ENCODE data around the gene TEP1. TPM values are rescaled to one million over a fixed set of nuclear protein-coding genes. Genes with fewer than 3 reads are reported as not detected.
A peak's percentile ranks its signal among the peaks of the same experiment; 100 is the strongest.

The TEP1 gene
- total RNA-seq, 2 experiments from 2014 or later, result 13.4 to 26.8 TPM

DNA sequence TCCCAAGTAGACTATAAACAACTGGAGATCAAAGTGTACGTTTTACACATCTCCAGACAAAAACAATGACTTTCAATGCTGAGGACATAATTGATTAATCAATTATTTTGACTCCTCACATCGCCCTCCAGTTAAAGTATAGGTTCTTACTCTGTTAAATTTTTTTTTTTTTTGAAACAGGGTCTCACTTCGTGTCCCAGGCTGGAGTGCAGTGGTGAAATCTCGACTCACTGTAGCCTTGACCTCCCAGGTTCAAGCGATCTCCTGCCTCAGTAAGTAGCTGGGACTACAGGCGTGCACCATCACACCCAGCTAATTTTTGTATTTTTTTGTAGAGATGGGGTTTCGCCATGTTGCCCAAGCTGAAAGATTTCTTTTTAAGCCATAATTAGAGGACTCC is 79.3 kb downstream of the TEP1 start:
- no TSS peak for BruUV-seq (replicated peaks)
- Histone ChIP-seq H3K9me2 (ENCODE audit: insufficient read depth, low read length) (no peaks in the 10 kb centered on the region), H3K27ac (ENCODE audit: low read depth, low read length, poor library complexity, severe bottlenecking) (peak overlapping the region; percentile 67), H3K36me3 (ENCODE audit: insufficient read depth, low read length) (peaks cover 17% of the 10 kb centered on the region; the same call in 1 of the 2 replicates), H3K9me3 (ENCODE audit: low read length) (no peaks in the 10 kb centered on the region), H2AFZ (ENCODE audit: low read length) (peak overlapping the region; percentile 81; the same call in 1 of the 2 replicates), H3K4me3 (ENCODE audit: low read depth, low read length, poor library complexity, severe bottlenecking) (peak overlapping the region; percentile 83), H4K20me1 (ENCODE audit: insufficient read depth, low read length) (peaks cover 6% of the 10 kb centered on the region; the same call in 1 of the 2 replicates), H3K4me2 (ENCODE audit: low read length) (peak overlapping the region; percentile 79), H3K4me1 (ENCODE audit: insufficient read depth, low read length, poor library complexity, severe bottlenecking) (peaks cover 42% of the 10 kb centered on the region), H3K79me2 (ENCODE audit: insufficient read depth, low read depth, low read length) (peaks cover 52% of the 10 kb centered on the region)
- DNase-seq (ENCODE audit: low spot score), result no peak
- ChIA-PET POLR2A (interaction anchor here (0.9 to 2.7 kb wide), 7 partner anchors 8 to 350 kb away, joined by 3 to 73 read pairs (median 4); partner anchors contain the start of genes APEX1, PARP2, PIP4P1 and RNASE4), CTCF (ENCODE audit: unreplicated experiment) (interaction anchor here (0.6 kb wide), 1 partner anchor 9 kb away, joined by 3 read pairs; no protein-coding TSS in a partner anchor)
- TF ChIP-seq, protein P1, sequence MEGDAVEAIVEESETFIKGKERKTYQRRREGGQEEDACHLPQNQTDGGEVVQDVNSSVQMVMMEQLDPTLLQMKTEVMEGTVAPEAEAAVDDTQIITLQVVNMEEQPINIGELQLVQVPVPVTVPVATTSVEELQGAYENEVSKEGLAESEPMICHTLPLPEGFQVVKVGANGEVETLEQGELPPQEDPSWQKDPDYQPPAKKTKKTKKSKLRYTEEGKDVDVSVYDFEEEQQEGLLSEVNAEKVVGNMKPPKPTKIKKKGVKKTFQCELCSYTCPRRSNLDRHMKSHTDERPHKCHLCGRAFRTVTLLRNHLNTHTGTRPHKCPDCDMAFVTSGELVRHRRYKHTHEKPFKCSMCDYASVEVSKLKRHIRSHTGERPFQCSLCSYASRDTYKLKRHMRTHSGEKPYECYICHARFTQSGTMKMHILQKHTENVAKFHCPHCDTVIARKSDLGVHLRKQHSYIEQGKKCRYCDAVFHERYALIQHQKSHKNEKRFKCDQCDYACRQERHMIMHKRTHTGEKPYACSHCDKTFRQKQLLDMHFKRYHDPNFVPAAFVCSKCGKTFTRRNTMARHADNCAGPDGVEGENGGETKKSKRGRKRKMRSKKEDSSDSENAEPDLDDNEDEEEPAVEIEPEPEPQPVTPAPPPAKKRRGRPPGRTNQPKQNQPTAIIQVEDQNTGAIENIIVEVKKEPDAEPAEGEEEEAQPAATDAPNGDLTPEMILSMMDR (conservative IDR thresholded peaks at IDR 0.05; ENCODE audit: low read length), result no peak
- no peak for TF ChIP-seq EZH2phosphoT487 (IDR thresholded peaks at IDR 0.05; ENCODE audit: borderline replicate concordance, low read depth, low read length)
- intact Hi-C loops (cut with micrococcal nuclease; ENCODE audit: unreplicated experiment), result no loop called here

- H3K4me2 ChIP-seq (ENCODE audit: low read length), result peak overlapping the region; percentile 79
- H4K20me1 ChIP-seq (ENCODE audit: insufficient read depth, low read length), result peaks cover 6% of the 10 kb centered on the region; the same call in 1 of the 2 replicates
- ChIA-PET POLR2A (interaction anchor here (0.7 to 2.7 kb wide), 11 partner anchors 9 to 351 kb away, joined by 3 to 73 read pairs (median 4); partner anchors contain the start of genes APEX1, PARP2, PIP4P1 and RNASE4), CTCF (ENCODE audit: unreplicated experiment) (interaction anchor here (0.6 to 1.8 kb wide), 3 partner anchors 9 to 638 kb away, joined by 4 to 11 read pairs (median 5); partner anchors contain the start of genes PARP2 and PIP4P1)
- H3K4me3 ChIP-seq (ENCODE audit: low read depth, low read length, poor library complexity, severe bottlenecking), result peak overlapping the region; percentile 83
- no peak for DNase-seq (ENCODE audit: low spot score)
- H3K79me2 ChIP-seq (ENCODE audit: insufficient read depth, low read depth, low read length), result peaks cover 57% of the 10 kb centered on the region
- H3K9me2 ChIP-seq (ENCODE audit: insufficient read depth, low read length), result no peaks in the 10 kb centered on the region
- intact Hi-C loops (cut with micrococcal nuclease; ENCODE audit: unreplicated experiment), result loop anchor here (1.0 kb wide), 1 partner anchor 10 kb away; the partner anchor contains the start of gene PARP2
- peaks cover 23% of the 10 kb centered on the region; the same call in 1 of the 2 replicates for H3K36me3 ChIP-seq (ENCODE audit: insufficient read depth, low read length)
- H2AFZ ChIP-seq (ENCODE audit: low read length), result peak overlapping the region; percentile 81
- H3K27ac ChIP-seq (ENCODE audit: low read depth, low read length, poor library complexity, severe bottlenecking), result peak overlapping the region; percentile 67
- H3K9me3 ChIP-seq (ENCODE audit: low read length), result no peaks in the 10 kb centered on the region
- H3K4me1 ChIP-seq (ENCODE audit: insufficient read depth, low read length, poor library complexity, severe bottlenecking), result peaks cover 47% of the 10 kb centered on the region
- TF ChIP-seq EZH2phosphoT487 (IDR thresholded peaks at IDR 0.05; ENCODE audit: borderline replicate concordance, low read depth, low read length), result no peak
- TF ChIP-seq, protein P1 (conservative IDR thresholded peaks at IDR 0.05; ENCODE audit: low read length), result no peak
- TSS peak; percentile 96 for BruUV-seq (replicated peaks)
Measured at GRCh38 chr14:20333494-20333841, 79.8 kb downstream of the TEP1 start.

Data from OCI-LY7 (cell line).